NCI-H146 treated with DMSO at 0.1 percent for 48 hours (cell line): ENCODE measurements around the gene ATP6V1C2.
A peak's percentile ranks its signal among the peaks of the same experiment; 100 is the strongest.

Source experiments
- DNase-seq: peaks from one replicate; lab custom pipeline; 2025; ENCODE audit not compliant: unreplicated experiment; lab: John Stamatoyannopoulos, UW

The ATP6V1C2 gene

GRCh38 chr2:10832203-10832936, 110.9 kb downstream of the ATP6V1C2 start:
- DNase-seq = peak; percentile 87

GRCh38 chr2:10833021-10833420, 111.6 kb downstream of the ATP6V1C2 start:
- no peak for DNase-seq

- no peak for DNase-seq
Observed at GRCh38 chr2:10834068-10834655, 112.7 kb downstream of the ATP6V1C2 start.
